Ramos (cell line): ENCODE data around the gene PPP1CA.
"Not testable (repeated sequence)": the region's sequence is repeated elsewhere in the genome, so short reads cannot be mapped to it uniquely, and the experiment has no call there.

ENCODE experiments used
- in situ Hi-C: fragments of 300-500 bp; cut with MboI; formaldehyde crosslinking; loops from one replicate; pipeline ENCODE4 v1.14.3; 2022; ENCODE audit warnings: low sequenced_read_pairs; ENCODE audit not compliant: unreplicated experiment

Gene PPP1CA

DNA sequence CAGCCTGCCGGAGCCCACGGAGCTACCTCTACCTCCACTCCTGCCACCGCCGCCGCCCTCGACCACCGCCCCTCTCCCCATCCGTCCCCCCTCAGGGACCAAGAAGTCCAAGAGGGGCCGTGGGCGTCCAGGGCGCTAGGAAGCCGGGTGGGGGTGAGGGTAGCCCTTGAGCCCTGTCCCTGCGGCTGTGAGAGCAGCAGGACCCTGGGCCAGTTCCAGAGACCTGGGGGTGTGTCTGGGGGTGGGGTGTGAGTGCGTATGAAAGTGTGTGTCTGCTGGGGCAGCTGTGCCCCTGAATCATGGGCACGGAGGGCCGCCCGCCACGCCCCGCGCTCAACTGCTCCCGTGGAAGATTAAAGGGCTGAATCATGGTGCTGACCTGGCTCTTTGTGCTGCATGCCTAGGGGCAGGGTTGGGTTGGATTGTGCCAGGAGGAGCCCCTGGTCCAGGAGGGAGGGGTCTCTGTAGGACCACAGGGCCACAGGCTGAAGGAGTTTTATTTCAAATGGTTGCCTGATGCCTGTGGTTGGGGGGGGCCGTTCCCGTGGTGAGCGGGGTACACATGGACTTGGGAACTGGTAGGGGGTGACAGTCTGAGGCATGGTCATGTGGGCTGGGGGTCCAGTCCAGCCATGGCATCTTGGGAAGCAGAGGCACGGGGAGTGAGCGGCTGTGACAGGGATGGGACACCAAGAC is 33.5 kb upstream of the PPP1CA start:
- in situ Hi-C loops = no loop called here

DNA sequence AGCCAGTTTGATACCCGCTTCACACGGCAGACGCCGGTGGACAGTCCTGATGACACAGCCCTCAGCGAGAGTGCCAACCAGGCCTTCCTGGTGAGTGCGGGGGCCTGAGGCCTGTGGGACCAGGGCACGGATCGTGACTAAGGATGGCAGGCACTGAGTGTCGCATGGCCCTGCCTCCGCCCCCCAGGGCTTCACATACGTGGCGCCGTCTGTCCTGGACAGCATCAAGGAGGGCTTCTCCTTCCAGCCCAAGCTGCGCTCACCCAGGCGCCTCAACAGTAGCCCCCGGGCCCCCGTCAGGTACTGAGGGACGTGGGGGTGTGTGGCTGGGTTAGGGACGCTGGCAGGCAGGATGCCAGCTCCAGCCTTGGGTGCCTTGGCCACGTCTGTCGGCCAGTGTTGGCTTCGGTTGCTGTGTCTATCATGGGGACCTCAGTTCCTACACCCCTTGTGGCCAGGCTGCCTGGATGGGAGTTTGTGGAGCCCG is 32.8 kb upstream of the PPP1CA start:
- in situ Hi-C loops = no loop called here

DNA sequence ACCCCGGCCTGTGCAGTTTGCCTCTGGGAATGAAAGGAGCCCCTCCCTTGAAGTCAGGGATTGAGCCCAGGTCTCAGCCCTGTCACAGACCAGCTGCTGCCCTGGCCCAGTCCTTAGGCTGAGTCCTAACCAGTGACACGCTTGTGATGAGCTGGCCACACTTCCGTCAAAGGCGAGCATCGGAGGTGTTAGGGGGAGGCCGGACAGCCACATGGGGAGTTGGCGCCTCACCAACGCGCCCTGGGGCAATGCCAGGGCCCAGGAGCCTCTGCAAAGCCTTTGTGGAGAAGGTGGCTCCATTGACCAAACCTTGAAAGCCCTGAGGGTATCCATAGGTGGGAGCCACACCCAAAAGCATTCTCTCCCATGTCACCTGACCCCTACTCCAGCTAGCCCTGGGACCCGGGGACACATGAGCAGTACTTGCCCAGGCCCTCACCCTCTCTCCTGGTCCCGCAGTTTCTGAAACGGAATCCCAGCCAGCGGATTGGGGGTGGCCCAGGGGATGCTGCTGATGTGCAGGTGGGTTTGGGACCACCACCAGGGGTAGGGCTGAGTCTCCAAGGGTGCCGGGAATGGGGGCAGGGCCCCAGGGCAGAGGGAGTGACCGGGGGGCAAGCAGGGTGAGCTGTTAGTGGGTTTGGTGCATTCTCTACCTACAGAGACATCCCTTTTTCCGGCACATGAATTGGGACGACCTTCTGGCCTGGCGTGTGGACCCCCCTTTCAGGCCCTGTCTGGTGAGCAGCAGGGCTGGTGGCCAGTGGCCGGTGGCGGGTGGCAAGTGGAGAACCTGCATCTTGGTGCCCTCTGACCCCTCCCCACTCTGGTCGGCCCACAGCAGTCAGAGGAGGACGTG is 32.1 kb upstream of the PPP1CA start:
- in situ Hi-C loops = no loop called here

DNA sequence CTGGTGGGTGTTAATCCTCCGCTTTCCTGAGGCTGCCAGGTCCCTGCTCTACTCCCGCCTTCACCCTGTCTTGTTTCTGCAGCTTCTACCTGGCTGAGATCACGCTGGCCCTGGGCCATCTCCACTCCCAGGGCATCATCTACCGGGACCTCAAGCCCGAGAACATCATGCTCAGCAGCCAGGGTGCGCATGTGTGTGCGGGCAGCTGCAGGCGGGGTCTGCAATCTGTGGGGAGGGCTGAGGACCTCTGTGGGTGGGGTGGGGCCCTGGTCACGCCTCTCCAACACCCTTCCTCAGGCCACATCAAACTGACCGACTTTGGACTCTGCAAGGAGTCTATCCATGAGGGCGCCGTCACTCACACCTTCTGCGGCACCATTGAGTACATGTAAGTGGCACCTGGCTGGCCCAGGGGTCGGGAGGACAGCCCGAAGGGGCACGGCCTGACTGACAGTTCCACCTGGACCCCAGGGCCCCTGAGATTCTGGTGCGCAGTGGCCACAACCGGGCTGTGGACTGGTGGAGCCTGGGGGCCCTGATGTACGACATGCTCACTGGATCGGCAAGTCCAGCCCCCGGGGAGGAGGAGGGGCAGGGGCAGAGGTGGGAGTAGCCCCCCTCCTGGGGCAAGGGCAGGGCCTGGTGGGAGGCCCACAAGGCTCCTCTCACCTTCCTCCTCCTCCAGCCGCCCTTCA is 31.1 kb upstream of the PPP1CA start:
- in situ Hi-C loops = no loop called here

DNA sequence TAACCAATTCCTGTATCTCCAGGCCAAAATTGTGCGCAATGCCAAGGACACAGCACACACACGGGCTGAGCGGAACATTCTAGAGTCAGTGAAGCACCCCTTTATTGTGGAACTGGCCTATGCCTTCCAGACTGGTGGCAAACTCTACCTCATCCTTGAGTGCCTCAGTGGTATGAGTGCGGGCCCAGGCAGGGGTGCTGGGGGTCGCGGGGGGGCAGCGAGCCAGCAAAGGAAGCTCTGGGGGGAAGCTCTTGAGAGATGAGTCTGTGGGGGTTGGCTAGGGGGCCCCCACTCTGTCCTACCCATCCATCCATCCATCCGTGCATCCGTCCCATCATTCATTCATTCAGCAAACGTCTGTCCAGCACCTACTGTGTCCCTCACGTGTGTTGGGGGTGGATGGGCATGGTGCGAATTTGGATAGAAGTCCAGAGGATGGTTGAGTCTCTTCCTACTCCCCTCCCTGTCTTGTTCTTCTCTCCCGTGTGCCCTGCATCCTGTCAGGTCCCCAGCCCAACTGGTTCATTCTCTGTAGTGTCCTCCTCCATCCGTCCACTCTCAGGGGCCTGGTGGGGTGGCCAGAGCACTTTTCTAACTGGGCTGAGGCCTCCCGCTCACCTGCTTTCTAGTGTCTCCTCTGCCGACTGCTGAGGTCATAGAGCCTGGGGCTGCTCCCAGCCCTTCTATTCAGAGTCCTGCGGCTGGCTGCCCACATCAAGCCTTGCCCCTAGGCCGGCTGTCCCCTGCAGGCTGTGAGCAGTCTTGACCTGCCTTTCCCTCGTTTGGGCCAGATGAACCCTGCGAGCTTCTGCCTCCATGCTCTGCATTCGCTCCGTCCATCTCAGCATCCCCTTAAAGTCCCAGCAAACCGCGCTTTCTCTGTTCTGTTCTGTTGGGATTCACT is 29.9 kb upstream of the PPP1CA start:
- in situ Hi-C loops = no loop called here

DNA sequence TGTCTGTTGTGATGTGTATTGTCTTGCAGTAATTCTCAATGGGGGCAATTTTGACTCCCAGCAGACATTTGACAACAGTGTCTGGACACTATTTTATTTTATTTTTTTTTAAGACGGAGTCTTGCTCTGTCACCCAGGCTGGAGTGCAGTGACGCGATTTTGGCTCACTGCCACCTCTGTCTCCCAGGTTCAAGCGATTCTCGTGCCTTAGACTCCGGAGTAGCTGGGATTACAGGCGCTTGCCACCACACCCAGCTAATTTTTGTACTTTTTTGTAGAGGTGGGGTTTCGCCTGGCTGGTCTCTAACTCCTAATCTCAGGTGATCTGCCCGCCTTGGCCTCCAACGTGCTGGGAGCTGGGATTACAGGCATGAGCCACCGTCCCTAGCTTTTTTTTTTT is 28.1 kb upstream of the PPP1CA start:
- in situ Hi-C loops = no loop called here

DNA sequence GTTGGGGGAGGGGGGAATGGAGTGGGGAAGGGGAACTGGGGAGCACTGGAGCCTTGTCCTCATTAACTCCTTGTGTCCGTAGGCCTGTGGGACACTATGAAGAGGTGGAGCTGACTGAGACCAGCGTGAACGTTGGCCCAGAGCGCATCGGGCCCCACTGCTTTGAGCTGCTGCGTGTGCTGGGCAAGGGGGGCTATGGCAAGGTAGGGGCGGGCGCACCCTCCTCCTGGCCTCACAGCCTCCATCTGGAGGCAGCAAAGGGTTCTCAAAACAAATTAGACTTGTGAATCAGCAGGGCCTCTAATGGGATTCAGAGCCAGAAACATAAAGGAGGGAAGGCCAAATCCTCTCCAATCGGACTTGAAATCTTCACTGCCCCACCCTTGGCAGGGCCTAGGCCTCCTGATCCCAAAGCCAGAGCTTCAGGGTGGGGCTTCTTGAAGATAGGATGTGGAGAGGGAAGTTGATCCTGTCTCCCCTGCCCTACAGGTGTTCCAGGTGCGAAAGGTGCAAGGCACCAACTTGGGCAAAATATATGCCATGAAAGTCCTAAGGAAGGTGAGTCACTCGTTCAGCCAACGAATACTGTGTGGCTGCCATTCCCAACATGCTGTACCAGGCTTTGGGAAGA is 27.5 kb upstream of the PPP1CA start:
- in situ Hi-C loops = no loop called here

DNA sequence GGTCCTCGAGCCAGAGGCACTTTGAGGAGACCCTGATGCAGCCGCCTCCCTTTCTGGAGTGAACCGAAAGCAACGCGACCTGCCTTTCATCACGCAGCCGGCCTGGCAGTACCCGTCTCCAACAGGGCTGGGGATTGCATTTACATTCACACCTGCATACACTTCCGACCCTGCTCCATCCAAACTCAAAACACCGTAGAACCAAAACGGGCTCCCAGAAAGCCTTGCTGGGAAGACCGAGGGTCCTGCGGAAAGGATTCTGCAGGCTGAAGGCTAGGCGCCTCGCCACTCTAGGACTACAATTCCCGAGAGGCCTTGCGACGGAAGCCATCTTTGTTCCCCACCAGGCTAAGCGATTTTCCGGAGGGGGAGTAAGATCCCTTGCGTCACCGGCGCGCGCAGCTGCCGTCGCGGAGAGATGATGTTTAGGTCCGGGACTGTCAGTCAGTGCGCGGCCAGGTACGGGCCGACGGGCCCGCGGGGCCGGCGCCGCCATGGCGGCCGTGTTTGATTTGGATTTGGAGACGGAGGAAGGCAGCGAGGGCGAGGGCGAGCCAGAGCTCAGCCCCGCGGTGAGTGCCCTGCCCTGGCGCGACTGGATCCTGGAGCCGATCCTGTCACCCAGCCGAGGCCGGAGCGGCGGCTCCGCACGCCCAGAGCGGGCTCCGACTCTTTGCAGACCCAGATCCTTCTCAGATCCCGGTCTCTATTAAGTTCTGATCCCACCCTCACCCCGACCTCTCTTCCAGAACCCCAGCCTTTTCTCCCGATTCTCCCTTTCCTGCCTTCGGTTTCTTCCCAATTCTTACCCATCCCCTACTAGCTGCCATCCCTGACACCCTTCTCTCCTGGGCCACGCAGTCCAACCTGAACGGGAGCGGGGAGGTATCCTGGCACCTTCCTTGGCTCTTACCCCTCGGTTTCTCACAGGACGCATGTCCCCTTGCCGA is 26.7 kb upstream of the PPP1CA start, which contains the start of gene RPS6KB2:
RPS6KB2 (plus strand) TSS at position 443 of the 950 bp plus-strand sequence; CDS start at position 495, 52 bp downstream.
- in situ Hi-C loops = no loop called here

DNA sequence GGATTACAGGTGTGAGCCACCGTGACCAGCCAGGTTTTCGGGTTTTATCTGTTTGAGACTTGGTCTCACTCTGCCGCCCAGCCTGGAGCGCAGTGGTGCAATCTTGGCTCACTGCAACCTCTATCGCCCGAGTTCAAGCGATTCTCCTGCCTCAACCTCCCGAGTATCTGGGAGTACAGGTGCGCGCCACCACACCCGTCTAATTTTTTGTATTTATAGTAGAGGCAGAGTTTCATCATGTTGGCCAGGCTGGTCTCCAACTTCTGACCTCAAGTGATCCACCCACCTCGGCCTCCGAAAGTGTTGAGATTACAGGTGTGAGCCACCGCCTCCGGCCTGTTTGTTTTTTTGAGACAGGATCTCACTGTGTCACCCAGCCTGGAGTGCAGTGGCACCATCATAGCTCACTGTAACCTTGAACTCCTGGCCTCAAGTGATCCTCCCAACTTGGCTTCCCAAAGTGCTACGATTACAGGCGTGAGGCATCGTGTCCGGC is 25.8 kb upstream of the PPP1CA start:
- in situ Hi-C loops = not testable (repeated sequence)

DNA sequence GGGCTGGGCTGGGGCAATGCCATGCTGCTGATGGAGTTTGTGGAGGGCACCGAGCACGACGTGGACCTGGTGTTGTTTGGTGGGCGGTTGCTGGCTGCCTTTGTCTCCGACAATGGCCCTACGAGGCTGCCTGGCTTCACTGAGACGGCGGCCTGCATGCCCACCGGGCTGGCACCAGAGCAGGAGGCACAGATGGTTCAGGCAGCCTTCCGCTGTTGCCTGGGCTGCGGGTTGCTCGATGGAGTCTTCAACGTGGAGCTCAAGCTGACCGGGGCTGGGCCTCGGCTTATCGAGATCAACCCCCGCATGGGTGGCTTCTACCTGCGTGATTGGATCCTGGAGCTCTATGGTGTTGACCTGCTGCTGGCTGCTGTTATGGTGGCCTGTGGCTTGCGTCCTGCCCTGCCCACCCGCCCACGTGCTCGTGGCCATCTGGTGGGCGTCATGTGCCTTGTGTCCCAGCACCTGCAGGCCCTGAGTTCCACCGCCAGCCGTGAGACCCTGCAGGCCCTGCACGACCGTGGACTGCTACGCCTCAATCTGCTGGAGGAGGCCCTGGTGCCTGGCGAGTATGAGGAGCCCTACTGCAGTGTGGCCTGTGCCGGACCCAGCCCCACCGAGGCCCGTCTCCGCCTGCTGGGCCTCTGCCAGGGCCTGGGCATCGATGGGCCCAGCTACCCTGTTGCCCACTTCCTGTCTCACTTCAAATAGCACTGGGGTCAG is 22.4 kb upstream of the PPP1CA start:
- in situ Hi-C loops = no loop called here

DNA sequence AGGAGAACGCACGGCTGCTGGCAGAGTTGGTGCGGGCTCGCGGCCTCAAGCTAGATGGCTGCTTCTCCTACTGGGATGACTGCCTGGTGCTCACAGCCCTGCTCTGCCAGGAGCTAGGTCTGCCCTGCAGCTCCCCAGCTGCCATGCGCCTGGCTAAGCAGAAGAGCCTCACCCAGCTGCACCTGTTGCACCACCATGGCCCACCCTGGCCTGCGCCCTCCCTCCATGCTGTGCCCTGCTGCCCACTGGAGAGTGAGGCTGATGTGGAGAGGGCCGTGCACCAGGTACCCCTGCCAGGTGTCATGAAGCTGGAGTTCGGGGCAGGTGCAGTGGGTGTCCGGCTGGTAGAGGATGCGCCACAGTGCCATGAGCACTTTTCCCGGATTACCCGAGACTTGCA is 21.8 kb upstream of the PPP1CA start:
- in situ Hi-C loops = no loop called here

DNA sequence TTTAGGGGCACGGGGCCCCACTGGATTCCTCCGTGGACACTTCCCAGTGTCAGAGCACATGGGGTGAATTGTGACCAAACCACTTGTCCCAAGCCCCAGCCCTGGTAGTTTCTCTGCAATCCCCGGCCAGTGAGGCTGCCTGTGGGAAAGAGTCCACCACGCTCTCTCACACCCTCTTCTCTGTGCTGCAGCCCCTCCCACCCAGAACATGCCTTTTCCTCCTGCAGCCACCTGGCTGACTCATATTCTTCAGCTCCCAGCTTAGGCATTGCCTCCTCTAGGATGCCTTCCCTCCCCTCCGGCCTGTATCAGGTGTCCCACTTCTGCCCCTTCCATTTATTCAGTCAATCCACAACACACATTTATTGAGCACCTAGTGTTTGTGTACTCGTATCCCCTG is 21.2 kb upstream of the PPP1CA start:
- in situ Hi-C loops = no loop called here

DNA sequence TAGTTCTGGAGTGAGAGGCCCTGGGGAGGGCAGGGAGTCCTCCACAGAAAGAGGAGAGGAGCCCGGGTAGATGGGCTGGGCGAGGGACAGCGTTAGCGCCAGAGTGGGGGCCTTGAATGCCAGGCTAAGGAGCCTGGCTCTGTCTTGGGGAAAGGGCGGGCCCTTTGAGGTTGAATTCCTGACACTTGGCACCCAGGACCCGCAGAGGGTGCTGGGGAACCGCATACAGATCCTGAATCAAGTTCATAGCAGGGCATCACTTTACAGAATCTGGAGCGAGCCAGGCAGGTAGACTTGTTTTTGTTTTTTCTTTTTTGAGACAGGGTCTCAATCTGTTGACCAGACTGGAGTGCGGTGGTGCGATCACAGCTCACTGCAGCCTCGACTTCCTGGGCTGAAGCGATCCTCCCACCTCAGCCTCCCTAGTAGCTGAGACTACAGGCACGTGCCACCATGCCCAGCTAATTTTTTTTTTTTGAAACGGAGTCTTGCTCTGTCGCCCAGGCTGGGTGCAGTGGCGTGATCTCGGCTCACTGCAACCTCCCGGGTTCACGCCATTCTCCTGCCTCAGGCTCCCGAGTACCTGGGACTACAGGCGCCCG is 19.9 kb upstream of the PPP1CA start:
- in situ Hi-C loops = no loop called here

DNA sequence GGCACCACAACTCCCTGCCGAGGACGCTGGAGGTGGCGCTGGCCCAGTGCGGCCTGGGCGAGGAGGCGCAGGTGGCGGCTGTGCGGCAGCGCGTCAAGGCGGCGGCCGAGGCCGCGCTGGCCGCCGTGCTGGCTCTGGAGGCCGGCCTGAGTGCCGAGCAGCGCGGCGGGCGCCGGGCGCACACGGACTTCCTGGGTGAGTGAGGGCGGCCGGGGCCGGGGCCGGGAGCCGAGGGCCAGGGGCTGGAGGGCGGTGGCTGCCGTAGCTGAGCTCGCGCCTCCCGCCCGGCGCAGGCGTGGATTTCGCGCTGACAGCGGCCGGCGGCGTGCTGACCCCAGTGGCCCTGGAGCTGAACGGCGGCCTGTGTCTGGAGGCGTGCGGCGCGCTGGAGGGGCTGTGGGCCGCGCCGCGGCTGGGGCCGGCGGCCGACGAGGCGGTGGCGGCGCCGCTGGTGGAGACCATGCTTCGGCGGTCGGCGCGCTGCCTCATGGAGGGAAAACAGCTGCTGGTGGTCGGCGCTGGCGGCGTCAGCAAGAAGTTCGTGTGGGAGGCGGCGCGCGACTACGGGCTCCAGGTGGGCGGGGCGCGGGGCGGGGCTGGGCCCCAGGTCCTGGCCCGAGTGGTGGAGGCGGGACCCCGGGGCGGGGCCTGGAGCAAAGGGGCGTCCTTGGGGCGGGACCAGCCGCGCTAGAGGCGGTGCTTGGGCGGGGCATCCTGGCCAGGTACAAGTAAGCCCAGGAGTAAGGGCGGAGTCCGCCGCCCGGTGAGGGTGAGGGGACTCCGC is 19.2 kb upstream of the PPP1CA start:
- in situ Hi-C loops = no loop called here

DNA sequence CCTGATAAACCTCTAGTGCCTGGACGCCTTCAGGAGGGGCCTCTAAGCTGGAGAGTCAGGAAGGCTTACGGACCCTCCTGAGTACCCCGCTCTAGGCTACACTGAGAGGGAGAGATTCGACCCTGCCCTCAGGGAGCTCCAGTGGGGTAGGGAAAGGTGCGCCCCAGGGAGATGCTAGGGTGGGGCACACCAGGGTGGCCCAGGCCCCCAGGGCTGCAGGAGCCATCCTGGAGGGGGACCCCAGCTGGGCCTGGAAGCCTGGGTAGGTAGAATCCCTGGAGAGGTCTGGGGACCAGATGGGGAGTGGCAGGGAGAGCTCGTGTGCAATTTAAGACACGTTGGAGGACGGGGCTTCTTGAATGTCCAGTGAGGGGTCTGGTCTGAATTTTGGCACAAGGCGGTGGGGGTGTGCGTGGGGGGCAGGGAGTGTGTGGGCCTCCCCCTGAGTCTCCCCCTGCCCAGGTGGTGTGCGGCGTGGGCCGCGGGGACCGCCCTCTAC is 18.5 kb upstream of the PPP1CA start:
- in situ Hi-C loops = no loop called here
